Sigmoid colon (tissue), 4 donors: Measurements from ENCODE around the gene YIPF3.

Experiments
- CTCF ChIP-seq, 4 experiments: fragments of 450-650 bp in 3 of 4; fragments of 200-600 bp in 1 of 4; IDR thresholded peaks; one replicate each; pipeline ENCODE4 v1.5.1; 2016 to 2019; ENCODE audit warnings: antibody characterized with exemption in 4 of 4, mild to moderate bottlenecking in 3 of 4, moderate library complexity in 2 of 4
- POLR2A ChIP-seq, 2 donors: fragments of 450-650 bp; IDR thresholded peaks; one replicate each; pipeline ENCODE4 v1.6.1; 2016; ENCODE audit warnings: antibody characterized with exemption in 2 of 2, mild to moderate bottlenecking in 2 of 2, moderate library complexity in 2 of 2
- POLR2AphosphoS5 ChIP-seq, 4 donors: sonication (generic); formaldehyde crosslinking; IDR thresholded peaks; one replicate each; pipeline ENCODE4 v1.6.1; 2017; ENCODE audit warnings: antibody characterized with exemption in 4 of 4

- no peak for TF ChIP-seq CTCF (IDR thresholded peaks at IDR 0.05)
- no peak for TF ChIP-seq POLR2A (IDR thresholded peaks at IDR 0.05)
- no peak for TF ChIP-seq POLR2AphosphoS5 (IDR thresholded peaks at IDR 0.05)
Measured at GRCh38 chr6:43504756-43505593, 11.8 kb downstream of the YIPF3 start.
